NCI-H146 treated with DMSO at 0.1 percent for 48 hours (cell line): ENCODE results near the gene HLA-DRB5.
"Not testable (repeated sequence)": the region's sequence is repeated elsewhere in the genome, so short reads cannot be mapped to it uniquely, and the experiment has no call there.

Experiments
- DNase-seq: peaks from one replicate; lab custom pipeline; 2025; ENCODE audit not compliant: unreplicated experiment; lab: John Stamatoyannopoulos, UW

HLA-DRB5 gene

DNA sequence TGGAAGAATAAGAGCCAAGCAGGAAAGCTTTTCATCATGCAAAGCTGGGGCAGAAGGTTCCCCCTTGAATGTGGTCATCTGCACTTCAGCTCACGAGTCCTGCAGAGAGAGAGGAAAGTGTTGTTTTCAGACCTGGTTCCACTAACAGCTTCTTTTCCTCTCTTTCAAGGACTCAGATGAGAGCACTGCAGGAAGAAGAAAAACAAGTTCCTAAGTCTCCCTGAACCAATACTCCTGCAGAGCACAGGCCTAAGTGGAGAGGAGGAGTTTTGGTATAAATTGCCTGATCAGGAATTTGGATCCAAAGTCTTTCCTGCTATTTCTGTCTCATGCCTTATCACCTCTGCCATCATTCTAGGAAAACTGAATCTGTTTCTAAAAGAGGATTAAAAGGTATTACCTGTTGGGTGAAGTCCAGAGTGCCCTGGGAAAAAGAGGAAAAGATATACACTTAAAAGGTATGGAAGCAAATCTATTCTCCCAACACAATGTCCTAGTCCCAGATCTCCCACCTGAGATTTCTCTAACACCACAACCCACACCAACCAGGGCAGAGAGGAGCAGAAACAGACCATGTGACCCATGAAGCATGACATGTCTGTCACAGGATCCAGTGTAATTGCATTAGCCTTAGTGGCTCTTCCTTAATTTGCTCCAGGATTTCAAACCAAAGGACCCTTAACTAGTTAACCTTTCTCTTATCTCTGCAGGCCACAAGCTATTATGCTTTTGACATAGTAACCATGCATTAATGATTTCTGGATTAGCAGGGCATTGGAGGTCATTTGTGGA lies 12.2 kb downstream of the HLA-DRB5 start:
- no peak for DNase-seq

DNA sequence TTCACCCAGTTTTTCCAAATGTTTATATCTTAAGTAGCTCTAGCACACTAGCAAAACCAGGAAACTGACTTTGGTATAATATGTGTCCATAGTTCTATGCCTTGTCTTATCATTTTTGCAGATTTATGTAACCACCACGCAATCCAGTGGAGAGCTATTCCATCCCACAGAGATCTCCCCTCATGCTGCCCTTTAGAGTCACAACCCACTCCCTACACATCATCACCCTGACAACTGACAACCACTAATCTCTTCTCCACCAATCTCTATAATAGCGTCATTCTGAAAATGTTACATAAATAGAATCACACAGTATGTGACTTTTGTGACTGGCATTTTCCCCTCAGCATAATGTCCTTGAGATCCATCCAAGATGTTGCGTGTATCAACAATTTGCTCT lies 29.1 kb downstream of the HLA-DRB5 start:
- DNase-seq, result no peak

DNA sequence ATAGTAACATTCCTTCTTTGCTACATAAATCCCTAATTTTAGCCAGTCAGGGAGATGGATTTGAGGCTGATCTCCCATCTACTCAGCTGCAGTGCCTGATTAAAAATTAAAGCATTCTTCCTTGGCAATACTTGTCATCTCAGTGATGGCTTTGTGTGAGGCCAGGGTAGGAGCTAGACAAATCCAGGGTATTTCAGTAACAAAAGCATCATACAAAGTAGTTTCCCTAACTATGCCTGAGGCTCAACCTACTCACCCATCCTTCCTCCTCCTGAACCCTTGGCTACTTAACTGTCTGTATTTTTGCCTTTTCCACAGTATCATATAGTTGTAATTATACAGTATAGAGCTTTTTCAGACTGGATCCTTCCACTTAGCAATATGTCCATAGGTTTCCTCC lies 37.7 kb downstream of the HLA-DRB5 start:
- DNase-seq, result no peak

DNA sequence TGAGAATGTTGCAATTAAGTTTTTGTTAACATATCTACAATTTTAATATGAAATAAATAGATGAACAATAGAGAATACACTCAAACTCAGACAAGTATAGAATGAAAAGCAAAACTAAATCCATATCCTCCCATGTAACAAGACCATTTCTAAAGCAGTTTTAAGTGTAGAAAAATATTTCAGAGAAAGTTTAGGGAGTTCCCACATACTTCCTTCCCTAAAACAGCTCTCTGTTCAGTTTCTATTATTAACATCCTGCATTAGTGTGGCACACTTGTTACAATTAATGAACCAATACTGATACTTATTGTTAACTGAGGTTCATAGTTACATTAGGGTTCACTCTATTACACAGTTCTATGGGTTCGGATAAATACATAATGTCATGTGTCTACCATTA lies 38.4 kb downstream of the HLA-DRB5 start:
- no peak for DNase-seq

DNA sequence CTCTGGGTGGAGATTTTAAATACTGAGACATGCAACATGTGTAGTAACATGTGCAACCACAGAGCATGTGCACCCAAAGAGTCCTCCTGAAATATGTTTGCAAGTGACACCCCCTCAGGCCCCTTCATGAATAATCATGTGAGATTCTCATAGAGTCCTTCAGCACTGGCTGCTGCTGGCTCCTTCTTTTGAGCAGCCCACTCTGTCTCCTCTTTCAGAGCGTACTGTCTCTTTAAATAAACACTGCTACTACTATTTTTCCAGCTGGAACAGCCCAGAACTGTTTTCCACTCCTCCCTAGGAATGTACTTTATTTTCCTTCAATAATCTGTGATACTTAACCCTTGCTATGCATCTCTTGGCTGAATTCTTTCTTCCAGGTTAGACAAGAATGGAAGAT lies 42.0 kb downstream of the HLA-DRB5 start:
- DNase-seq, result no peak

DNA sequence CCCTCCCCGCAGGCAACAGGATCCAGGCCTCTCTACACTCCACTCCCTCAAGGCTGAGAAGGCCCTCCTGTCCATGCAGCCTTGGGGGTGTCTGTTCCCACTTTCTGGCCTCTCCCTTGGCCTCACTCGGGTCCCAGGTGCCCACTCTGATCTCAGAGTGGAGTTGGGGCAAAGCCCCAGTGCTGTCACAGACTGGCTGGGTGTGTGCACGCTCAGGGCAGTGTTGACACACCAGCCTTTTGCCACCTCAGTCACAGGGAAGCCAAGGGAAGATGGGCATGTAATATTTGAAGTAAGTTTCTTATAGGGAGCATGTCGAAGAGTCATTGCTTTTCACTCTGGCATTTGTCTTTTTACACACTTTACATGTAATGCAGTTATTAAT lies 45.5 kb downstream of the HLA-DRB5 start:
- no peak for DNase-seq

DNA sequence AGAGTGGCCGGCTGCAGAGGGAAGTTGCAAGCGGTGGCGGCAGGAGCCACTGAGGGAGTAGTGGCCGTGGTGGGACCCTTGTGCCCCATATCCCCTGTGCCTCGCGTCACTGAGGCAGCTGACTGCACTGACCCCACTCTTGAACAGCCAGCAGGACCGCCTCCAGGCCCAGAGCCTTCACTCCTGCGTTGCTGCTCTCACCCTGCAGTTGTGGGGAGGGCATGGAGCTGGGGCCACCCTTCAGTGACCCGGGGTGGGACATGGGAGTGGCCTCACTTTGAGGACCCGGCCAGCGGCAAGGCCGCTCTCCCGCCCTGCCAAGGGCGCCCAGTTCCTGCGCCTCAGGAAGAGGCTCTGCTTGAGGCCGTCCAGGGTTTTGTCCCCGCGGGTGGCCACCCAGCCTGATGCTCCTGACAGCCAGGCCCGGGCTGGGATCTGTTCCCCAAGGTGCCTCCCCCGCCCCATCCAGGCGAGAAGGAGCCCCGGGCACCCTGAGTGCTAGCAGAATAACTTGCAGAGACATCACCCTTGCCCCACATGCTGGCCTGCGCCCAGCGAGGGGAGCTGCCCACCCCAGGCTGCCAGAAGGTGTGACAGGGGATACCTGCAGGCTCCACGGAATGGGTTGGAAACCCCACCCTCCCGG lies 46.0 kb downstream of the HLA-DRB5 start:
- no peak for DNase-seq

DNA sequence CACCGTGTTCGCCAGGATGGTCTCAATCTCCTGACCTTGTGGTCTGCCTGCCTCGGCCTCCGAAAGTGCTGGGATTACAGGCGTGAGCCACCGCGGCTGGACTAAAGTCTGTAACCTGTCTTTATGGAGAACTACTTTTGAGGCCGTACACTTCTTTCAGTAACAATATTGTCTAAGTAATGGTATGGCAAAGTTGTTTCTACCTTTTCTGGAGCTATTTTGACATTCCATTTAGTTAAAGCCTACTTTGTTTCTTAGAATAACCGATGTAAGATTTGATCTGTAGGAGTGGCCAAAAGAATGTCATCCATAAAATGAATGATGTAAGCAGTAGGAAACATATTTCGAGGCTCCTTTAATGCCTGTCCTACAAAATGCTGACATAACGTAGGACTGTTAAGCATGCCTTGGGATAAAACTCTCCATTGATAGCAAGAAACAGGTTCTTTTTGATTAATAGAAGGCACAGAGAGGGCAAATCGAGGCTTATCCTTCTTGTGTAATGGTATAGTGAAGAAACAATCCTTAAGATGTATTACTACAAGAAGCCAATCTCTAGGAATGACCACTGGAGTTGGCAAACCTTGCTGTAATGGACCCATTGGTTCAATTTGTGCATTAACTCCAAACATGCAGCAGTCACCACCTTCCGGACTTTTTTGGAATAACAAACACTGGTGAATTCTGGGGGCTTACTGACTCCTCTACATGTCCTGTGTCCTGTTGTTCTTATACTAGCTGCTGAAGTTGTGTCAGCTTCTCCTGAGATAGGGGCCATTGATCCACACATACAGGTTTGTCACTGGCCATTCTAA lies 54.5 kb downstream of the HLA-DRB5 start:
- DNase-seq, result no peak

DNA sequence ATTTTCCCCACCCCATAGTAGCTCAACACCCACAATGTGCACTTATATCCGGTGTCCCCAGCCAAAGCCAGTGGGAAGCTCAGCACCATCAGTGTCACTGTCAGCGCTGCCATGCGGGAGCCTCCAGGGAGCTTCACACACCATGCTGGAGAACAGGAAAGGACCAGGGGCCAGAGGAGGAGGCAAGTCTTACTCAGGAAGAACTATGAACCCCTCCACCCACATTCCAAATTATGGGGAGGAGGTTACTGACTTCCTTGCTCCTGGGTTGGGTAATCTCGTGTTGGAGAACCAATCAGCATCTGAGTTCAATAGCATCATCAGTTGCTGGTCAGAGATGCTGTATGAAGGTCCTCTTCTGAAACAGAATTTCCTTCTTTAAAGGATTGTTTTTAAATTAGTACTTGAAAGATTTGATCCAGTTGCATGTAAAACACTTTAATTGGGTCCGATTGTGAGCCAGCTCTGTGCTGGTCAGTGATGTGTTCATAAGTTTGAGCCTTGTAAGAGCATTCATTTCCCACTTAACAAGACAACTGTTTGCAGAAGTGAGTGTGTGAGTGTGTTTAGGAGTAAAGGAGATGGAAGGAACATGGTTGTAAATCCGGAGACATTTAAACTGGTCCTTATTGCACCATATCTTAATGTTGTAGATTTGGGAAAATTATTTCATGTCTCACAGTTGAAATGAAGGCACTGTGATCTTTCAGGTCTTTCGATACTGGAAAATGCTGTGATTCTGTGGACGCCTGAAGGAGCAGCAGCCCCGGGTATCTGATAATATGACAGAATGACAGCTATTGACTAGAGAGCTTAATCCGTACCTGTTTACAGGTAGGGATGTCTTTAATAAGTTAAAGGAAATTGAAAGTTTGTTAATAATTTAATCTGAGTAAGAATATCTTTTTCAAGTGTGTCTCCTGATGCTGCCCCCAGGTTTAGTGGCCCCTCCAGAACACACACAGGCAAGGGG lies 56.4 kb downstream of the HLA-DRB5 start:
- not testable (repeated sequence) for DNase-seq

DNA sequence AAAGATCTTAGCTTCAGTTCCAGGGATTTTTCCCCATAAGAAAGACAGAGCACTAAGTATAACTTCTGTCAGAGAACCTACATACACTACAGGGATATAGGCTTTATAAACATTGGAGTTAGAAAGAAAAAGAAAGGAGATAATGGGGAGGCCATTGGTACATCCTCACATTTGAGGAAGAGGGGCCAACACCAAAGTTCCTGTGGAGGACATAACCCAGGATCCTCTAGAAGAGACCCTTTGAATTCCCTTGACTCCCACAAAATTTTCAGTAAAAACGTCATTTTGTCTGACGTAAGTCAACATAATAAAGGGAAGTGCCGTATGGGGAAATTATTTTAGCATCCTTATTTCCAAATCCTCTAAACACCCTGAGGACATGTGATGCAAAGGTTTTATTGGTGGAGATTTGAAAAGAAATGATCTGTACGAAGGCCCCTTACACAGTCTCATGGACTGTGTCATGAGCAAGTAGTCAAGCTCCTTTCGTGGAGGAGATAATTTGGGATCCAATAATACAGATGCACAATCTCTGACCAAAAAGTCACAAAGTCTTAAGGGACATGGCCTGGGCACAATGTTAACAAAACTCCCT lies 57.2 kb downstream of the HLA-DRB5 start:
- no peak for DNase-seq

DNA sequence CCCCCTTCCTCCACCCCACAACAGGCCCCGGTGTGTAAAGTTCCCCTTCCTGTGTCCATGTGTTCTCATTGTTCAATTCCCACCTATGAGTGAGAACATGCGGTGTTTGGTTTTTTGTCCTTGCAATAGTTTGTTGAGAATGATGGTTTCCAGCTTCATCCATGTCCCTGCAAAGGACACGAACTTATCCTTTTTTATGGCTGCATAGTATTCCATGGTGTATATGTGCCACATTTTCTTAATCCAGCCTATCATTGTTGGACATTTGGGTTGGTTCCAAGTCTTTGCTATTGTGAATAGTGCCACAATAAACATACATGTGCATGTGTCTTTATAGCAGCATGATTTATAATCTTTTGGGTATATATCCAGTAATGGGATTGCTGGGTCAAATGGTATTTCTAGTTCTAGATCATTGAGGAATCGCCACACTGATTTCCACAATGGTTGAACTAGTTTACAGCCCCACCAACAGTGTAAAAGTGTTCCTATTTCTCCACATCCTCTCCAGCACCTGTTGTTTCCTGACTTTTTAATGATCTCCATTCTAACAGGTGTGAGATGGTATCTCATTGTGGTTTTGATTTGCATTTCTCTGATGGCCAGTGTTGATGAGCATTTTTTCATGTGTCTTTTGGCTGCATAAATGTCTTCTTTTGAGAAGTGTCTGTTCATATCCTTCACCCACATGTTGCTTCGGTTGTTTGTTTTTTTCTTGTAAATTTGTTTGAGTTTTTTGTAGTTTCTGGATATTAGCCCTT lies 62.2 kb downstream of the HLA-DRB5 start:
- DNase-seq, result not testable (repeated sequence)
